Measurements from ENCODE around the gene CRLF1.

Gene CRLF1

GRCh38 chr19:18590273-18591272, 16.0 kb downstream of the CRLF1 start:
- peak; percentile 53 for DNase-seq

GRCh38 chr19:18589380-18590272, 17.0 kb downstream of the CRLF1 start:
- DNase-seq = peak; percentile 72

GRCh38 chr19:18588611-18589379, 17.8 kb downstream of the CRLF1 start, which contains the start of gene REX1BD:
TSS of gene REX1BD (plus strand) at chr19:18588798. CDS start at chr19:18588802, 4 bp downstream.
- peak; percentile 93 for DNase-seq

DNA sequence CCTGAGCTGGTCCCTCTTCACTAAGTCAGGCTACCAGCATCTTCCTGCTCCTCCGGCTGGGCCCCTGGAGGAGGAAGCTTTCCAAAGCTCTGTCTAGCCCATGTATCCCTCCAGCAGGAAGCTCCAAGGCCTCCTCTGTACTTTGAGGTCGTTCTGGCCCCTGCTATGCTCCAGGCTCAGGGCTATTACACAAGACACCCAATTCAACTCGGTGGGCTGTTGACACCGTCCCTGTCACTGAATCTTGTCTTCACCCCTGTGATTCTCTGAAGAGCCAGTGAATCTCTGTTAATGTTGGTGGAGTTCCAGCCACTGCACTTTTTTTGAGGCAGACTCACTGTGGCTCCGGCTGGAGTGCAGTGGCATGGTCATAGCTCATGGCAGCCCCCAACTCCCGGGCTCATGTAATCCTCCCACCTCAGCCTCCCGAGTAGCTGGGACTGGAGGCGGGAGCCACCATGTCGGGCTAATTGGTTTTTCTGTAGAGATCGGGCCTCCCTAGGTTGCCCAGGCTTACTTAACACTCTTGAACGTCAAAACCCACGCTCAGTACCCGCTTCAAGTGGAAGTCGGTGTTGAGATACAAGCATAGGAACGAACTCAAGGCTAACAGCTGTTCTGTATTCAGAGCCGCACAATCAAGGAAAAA, 18.5 kb downstream of the CRLF1 start:
- no peak for DNase-seq

GRCh38 chr19:18587561-18587960, 19.0 kb downstream of the CRLF1 start:
- DNase-seq = no peak

- DNase-seq = no peak
Measured at GRCh38 chr19:18586306-18586705, 20.3 kb downstream of the CRLF1 start.

DNA sequence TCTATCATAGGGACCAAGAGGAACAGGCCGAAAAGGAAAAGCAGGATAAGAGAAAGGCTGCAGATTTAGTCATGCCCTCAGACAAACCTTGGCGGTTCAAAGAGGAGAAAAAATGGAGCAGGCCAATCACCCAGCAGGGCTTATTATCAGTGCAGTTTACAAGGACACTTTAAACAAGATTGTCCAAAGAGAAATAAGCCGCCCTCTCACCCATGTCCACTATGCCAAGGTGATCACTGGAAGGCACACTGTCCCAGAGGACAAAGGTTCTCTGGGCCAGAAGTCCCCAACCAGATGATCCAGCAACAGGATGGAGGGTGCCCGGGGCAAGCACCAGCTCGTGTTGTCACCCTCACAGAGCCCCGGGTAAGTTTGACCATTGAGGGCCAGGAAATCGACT, 26.3 kb downstream of the CRLF1 start:
- DNase-seq = no peak

DNA sequence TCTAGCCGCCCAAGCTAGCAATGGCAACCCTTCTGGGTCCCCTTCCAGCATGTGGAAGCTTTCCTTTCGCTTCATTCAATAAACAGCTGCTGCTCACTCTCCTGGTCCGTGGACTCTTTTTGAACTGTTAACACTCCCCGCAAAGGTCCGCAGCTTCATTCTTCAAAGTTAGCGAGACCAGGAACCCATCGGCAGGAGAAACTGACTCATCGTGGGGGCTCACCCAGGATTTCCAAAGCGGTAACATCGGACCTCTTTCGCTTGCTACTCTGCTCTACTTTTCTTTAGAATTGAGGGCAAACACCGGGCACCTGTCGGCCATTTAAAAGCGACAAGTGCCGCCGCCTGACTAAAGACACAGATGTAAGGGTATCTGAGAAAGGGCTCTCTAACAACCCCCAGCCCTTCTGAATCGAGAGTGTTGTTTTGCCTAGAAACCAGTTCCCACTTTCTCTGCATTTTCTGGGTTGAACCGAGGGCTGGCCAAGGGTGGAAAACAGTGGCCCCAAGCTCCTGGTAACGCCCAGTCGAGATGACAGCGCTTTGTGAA, 29.2 kb downstream of the CRLF1 start:
- DNase-seq = no peak

GRCh38 chr19:18576383-18576782, 30.2 kb downstream of the CRLF1 start:
- no peak for DNase-seq

DNA sequence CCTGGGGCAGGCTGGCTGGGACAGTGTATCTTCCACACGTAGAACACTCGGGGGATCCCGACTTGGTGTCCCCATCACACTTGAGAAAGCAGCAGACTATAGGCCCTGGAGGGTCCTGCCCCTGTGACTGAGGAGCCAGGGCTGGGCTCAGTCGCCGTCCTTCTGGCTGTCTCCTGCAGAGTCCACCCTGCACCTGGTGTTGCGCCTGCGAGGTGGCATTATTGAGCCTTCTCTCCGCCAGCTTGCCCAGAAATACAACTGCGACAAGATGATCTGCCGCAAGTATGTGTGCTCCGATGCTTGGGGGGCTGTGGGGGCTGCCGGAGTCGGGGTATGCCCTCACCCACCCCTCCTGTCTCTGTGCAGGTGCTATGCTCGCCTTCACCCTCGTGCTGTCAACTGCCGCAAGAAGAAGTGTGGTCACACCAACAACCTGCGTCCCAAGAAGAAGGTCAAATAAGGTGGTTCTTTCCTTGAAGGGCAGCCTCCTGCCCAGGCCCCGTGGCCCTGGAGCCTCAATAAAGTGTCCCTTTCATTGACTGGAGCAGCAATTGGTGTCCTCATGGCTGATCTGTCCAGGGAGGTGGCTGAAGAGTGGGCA, 31.8 kb downstream of the CRLF1 start:
- no peak for DNase-seq

DNA sequence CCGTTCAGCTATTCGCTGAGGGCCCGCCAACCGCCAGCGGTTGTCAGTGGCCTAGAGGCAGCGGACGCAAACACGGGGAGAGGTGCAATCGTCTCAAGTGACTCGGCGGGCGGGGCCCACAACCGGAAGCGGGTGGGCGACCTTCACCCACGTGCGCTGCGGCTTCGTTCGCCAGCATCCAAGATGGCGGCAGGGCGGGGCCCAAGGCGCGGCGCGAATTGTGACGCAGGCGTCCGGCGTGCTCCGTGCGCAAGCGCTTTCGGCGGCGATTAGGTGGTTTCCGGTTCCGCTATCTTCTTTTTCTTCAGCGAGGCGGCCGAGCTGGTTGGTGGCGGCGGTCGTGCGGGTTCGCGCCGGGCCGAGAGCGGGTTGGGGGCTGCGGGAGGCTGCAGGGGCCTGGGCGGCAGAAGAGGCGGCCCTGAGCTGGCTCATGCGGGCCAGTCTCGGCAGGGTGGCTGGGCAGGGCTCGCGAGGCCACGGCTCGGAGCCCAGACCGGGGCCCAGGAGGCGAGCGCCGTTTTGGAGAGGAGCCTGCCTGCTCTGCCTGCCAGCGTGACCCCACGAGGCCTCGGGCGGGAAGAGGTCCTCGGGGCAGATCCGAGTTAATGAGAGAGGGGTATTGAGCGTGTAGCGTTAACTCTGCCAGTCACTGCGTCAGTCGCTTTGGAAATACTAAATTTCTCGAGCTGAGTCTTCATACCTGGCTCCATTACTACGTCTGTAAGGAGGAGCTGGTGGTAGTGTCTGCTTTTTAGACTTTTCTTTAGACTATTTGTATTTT, 34.8 kb downstream of the CRLF1 start, which contains the start of gene UBA52:
Gene UBA52 (plus strand): TSS at position 294 of the 781 bp plus-strand sequence. CDS start 1,444 bp downstream, outside the sequence.
- DNase-seq = peak; percentile 99

DNA sequence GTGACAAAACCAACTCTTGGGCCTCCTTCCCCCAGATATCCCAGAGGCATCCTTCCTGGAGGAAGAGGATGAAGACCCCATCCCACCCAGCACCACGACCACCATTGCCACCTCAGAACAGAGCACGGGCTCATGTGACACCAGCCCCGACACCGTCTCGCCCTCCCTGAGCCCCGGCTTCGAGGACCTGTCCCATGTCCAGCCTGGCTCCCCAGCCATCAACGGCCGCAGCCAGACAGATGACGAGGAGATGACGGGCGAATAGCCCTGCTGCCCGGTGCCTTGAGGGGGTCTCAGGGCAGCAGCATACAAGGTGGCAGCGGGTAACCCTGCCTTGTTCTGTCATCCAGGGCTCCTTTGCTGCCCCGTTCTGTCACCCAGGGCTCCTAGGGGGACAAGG, 38.2 kb downstream of the CRLF1 start:
- DNase-seq = no peak

- no peak for DNase-seq
Measured at GRCh38 chr19:18566953-18567352, 39.6 kb downstream of the CRLF1 start.

DNA sequence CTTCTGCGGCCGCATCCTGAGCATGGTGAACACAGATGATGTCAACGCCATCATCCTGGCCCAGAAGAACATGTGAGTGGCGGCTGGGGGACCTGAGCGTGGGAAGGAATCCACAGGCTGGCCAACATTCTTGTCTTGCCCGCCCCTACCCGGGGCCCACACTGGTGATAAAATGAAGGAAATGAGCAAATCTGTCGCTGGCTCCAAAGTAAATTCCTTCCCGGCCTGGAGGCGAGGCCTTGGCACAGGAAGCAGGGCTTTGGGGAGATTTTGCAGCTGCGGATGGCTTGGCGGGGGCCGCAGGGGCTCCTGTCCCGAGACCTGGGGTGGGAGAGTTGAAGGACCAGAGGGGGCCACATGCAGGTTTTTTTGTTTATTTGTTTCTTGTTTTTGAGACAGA, 44.5 kb downstream of the CRLF1 start:
- DNase-seq = no peak

GRCh38 chr19:18559685-18560084, 46.9 kb downstream of the CRLF1 start:
- no peak for DNase-seq

- no peak for DNase-seq
Measured at GRCh38 chr19:18558604-18559003, 48.0 kb downstream of the CRLF1 start.

GRCh38 chr19:18558202-18558555, 48.4 kb downstream of the CRLF1 start:
- no peak for DNase-seq

GRCh38 chr19:18557411-18558201, 49.0 kb downstream of the CRLF1 start, which contains the start of gene KXD1:
TSS of gene KXD1 (plus strand) at chr19:18557870. CDS start at chr19:18562057, 4,187 bp downstream.
- DNase-seq = peak; percentile 99

- no peak for DNase-seq
Measured at GRCh38 chr19:18551631-18552030, 55.0 kb downstream of the CRLF1 start.
